ENCODE data around the gene CDC25B.

DNA sequence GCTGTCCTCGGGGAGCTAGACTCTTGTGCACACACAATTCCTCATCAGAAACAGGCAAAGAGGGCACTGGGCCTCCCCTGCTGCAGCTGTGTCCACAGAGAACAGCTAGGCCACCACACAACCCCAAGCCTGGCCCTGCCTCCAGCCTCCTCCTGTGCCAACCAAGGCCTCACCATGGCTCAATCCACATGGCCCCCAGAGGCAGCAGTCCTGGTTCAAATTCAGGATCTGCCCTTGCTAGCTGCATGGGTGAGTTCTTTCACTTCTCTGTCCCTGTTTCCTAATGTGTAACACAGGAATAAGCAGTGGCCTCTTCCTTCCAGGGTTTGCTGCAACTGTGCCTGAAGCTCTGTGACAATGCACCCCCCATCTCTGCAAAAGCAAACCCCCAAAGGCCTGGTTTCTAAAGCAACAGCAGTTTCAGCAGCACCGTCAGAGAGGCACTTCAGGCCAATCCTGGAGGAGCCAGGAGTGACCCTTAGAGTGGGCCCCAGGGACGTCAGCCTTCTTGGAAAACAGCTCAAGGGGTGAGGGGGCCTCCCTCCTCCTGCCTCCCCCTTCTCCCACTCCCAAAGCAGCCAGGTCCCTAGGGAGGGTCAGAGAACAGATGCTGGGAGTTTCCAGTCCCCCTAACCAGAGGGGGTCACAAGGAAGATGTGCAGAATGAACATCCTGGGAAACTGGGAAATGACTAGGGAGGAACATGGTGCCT lies 30.8 kb upstream of the CDC25B start:
- TF ChIP-seq, protein P1, sequence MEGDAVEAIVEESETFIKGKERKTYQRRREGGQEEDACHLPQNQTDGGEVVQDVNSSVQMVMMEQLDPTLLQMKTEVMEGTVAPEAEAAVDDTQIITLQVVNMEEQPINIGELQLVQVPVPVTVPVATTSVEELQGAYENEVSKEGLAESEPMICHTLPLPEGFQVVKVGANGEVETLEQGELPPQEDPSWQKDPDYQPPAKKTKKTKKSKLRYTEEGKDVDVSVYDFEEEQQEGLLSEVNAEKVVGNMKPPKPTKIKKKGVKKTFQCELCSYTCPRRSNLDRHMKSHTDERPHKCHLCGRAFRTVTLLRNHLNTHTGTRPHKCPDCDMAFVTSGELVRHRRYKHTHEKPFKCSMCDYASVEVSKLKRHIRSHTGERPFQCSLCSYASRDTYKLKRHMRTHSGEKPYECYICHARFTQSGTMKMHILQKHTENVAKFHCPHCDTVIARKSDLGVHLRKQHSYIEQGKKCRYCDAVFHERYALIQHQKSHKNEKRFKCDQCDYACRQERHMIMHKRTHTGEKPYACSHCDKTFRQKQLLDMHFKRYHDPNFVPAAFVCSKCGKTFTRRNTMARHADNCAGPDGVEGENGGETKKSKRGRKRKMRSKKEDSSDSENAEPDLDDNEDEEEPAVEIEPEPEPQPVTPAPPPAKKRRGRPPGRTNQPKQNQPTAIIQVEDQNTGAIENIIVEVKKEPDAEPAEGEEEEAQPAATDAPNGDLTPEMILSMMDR (IDR thresholded peaks at IDR 0.05) = no peak
- TF ChIP-seq POLR2A (IDR thresholded peaks at IDR 0.05) = no peak

Data from breast epithelium (tissue), 3 donors.